GM19035 (cell line): ENCODE measurements around the gene LRRC1.

Experiments
- ATAC-seq: cut with Tn5 transposase; IDR thresholded peaks from one replicate; pipeline ENCODE4 v1.9.1; 2021; ENCODE audit not compliant: unreplicated experiment

LRRC1 gene

DNA sequence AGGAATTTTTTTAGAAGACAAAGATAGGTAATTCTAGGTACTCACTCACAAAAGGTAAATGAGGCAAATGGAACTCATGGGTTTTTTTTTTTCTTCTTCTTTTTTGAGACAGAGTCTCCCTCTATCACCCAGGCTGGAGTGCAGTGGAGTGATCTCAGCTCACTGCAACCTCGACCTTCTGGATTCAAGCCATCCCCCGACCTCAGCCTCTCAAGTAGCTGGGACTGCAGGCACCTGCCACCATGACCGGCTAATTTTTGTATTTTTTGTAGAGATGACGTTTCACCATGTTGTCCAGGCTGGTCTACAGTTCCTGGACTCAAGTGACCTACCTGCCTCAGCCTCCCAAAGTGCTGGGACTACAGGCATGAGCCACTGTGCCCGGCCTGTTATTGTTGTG is 126.1 kb downstream of the LRRC1 start:
- no peak for ATAC-seq

DNA sequence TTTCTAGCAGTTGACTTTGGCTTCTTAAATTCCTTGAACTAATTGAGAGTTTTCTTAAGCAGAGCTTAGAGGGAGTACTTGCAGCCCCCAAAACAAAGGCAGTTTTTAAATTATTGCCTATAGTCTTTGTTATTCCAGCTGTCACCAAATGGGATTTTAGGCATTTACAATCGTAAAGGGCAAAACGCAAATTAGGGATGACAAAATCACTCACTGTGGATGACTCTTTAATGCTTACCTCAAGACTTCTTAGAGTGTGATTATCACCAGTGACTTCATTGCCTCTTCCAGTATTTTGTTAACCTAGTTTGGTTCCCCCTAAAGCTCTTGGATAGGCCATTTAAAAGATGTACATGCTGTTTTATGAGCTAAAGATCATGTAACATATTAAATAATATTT is 126.8 kb downstream of the LRRC1 start:
- ATAC-seq, result no peak

DNA sequence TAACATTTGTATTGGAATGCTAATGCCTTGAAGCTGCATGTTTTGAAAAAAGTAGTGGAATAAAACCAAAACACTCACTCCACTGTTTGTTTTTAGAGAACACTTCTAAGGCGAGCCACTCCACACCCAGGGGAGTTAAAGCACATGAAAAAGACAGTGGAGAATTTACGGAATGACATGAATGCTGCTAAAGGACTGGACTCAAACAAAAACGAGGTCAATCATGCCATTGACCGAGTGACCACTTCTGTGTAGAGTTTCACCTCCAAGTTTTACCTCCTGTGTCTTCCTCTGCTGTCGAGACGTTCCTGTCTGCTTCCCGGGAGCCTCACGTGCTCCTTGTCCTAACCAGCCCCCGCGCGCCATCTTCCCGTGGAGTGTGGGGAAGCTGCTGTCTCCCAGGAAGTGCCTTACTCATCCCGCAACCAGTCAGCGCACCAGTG is 127.8 kb downstream of the LRRC1 start:
- no peak for ATAC-seq

DNA sequence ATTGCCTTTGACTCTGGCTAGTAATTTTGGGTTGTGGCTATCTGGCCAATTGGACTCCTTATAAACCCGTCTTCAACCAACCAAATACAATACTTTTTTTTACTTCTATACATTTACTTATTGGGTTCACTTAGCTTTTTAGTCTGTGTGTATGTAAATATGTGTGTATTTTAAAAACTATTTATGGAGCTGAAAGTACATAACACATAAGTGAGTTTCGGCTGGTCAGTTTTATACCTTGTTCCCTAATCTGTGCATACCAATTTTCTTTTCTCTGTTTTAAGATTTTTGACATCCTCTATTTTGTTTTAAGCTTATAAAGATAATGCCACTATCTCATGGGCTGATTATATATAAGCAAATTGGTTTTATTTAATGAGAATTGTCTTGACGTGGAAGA is 129.5 kb downstream of the LRRC1 start:
- no peak for ATAC-seq

DNA sequence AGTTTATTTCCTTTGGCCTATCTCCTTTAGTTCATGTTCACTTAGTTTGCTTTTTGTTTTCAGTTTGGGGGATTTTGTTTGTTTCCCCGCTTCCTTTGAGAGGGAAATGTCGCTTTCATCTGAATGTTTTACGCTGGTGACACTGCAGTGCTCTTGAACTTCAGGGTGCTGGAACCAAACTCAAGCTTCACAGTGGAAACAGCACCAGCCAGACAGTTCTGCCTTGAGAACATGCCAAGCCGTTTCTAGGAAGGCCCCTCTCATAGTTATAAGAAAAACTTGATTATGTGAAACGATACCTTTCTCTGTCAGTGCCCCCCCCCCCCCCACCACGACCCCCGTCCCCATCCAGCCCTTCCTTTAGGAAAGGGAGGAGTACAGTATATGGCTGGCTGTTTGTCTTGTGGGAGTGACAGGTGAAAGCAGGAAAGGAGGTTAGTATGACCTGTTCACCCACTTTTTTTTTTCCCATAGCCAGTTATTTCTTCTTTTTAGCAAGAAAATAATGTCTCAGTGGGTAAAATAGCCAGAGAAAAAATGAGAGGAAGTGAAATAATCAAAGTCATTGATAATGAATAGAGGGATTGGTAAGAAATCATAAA is 130.1 kb downstream of the LRRC1 start:
- no peak for ATAC-seq

DNA sequence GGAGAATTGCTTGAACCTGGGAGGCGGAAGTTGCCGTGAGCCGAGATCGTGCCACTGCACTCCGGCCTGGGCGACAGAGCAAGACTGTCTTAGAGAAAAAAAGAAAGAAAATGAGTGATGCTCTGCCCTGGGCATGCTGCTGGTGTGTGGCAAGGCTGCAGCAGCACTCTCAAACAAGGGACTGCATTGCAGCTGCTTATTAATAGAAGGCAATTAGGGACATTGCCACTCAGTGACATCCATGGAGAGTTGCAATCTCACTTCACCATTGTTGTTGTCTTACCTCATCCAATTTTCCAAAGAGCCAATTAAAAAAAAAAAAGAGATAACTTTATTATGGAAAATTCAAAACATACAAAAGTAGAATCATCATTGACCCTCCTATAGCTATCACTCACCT is 131.1 kb downstream of the LRRC1 start:
- ATAC-seq, result no peak

DNA sequence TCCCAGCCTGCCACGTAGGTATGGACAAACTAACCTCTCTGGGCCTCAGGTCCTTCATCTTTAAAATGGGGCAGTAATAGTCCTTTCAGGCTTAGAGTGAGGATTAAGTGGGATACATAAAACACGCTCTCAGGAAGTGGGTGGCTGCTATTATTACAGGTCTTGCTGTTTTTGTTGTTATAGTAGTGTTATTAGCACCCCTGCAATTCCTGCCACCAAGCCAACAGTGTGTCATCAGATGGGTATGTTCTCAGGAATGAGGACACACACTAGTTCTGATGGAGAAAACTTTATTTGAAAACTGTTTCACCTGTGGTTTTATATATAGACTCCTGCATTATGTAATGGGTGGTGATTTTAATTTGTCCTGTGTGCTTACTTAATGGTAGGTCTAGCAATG is 131.7 kb downstream of the LRRC1 start:
- no peak for ATAC-seq

DNA sequence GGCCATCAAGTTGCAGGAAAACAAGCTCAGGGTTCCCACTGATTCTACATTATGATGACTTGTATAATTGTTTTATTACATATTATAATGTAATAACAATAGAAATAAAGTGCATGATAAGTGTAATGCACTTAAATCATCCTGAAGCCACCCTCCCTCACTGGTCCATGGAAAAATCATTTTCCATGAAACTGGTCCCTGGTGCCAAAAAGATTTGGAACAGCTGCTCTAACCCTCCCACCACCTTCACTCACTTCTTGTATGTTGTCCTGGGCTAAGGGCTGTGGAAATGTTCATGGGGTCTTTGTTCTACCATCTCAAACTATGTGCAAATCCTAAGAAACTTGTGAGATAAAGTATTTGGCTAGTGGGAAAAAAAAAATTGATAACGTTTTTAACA is 133.8 kb downstream of the LRRC1 start:
- ATAC-seq, result no peak

DNA sequence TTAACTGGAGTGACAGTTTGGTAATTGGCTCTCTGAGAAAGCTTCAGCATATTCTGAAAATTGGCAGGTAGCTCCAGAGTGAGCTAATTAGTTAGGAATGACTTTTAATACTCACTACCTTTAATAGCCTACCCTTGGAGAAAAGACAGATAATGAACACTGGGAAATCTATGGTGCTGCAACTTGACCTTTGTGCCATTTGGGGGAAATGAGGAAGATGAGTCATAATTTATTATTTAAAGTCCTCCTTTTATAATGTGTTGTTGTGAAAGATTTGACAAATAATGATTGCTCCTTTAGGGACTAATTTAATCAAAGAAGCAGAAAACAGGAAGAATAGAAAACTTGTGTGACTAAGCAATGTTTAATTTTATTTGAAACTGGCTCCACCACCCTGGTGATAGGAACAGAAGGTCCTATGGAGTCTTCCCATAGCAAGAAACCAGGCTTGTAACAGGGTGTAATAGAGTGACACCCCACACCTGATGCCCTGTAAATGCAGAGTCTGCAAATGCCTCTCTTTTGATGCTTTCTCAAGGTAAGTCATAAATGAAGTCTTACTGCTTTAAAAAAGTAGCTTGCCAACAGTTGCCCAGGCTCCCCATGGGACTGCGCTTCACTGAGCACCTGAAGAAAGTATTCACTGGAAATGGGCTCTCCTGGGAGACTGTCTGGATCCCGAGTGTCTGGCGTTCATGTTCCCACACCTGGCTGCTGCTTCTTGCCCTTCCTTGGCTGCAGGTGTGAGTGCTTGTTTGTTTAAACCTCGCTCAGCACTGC is 134.4 kb downstream of the LRRC1 start:
- ATAC-seq, result no peak

DNA sequence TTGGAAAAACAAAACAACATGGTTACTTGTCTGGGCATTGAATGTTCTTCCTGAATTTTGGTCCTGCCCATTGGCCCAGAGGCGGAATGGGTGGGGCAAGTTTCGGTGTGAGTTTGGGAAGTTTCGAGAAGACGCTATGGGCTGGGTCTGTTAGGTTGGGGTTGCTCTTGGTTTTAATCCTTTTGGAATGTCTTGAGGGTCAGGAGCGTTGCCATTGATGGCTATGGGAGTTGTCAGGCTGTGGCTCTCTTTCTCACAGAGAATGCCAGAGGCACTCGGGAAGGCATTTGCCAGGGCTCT is 135.0 kb downstream of the LRRC1 start:
- no peak for ATAC-seq

DNA sequence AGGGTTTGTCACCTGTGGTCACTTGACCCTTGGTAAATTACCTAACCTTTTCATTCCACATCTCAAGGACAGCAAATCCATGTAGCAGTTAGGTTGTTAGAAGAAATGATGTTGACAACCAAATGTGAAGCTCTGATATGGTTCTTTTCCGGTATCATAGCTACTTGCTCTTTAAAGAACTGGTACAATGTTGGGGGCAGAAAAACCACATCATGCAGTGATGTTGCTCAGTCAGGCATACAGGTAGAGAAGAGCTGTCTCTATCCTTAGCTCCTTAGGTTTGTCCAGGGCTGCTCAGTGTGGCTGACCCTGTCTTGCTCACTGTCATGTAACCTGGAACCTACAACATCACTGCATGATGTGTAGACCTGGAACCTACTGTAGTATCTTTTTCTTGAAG is 135.5 kb downstream of the LRRC1 start:
- ATAC-seq, result no peak

DNA sequence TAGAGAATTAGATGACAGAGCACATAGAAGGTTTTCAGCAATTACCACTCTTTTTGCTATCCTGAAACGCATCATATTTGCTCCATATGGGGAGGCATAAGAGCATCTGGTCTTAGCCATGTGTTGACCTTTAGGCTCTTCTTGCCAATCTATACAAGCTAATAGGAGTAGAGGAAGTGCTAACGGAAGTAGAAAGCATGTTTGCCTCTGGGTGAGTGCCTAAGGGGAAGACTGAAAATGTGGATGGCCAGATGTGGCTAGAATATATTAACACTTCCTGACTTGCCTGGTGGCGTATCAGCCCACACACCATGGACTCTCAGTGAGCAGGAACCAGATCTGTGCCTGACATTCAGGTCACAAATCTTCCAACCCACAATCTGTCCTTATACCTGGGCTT is 136.3 kb downstream of the LRRC1 start:
- no peak for ATAC-seq

DNA sequence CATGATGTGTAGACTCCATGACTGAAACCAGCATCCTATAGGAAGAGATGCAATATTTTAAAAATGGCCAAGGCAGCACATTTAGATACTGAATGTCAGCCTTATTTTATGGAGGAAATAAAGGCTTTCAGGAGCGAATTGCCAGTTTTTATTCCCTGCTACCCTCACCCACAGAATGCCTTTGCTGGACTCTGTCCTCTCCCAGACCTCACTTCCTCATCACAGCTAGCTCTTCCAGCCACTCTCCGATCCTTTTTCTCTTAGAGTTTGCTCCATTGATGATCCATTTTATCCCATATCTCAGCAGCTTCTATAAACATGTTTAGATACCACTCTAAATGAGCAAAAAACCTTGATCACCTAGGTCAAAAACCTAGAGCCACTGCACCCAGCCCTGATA is 137.7 kb downstream of the LRRC1 start:
- no peak for ATAC-seq

DNA sequence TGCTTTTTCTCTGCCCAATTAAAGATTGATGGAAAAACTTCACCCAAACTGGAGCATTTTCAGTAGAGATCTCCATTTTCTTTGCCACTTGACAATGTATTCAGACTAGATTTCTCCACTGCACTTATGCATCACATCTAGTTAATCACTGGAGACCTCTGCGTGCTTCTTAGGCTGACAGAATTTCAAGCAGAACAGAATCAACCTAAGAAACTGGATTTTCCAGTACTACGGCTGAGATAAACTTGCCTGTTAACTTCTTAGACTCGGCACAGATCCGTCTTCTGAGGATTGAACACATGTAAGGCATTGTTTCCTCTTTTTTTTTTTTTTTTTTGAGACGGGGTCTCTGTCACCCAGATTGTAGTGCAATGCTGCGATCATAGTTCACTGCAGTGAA is 139.2 kb downstream of the LRRC1 start:
- no peak for ATAC-seq

DNA sequence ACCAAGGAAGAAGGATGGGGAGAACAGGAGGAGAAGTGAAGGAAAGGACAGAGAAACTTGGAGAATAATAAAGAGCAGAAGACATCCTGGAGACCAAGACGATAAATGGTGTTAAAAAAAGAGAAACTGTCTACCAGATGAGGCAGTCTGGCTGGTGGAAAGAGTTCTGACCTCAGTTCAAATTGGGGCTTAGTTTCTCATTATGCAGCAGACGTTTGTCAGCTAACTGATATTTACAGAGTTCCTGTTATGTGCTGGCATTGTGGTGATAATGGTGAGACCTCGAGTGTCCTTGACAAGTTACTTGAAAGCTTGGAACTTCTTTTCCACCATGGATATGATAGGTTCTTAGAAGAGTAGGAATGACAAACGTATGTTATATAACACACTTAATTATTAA is 142.7 kb downstream of the LRRC1 start:
- no peak for ATAC-seq

DNA sequence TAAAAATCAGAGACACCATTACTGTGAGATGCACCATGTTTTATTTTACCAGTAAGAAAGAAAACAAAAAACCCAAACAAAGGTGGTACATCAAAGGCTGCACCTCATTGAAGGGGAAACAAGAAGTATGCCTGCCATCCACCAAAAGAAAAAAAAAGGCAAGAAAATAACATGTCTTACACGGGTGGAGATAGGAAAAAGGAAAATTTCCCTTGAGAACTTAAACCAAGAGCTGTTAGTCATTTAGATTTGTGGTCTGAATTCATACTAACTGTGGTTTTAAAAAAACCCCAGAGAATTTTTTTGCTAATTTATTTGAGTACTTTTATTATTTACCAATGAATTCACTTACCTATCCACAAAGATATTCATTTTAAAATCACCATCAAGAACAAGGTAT is 144.0 kb downstream of the LRRC1 start:
- no peak for ATAC-seq

DNA sequence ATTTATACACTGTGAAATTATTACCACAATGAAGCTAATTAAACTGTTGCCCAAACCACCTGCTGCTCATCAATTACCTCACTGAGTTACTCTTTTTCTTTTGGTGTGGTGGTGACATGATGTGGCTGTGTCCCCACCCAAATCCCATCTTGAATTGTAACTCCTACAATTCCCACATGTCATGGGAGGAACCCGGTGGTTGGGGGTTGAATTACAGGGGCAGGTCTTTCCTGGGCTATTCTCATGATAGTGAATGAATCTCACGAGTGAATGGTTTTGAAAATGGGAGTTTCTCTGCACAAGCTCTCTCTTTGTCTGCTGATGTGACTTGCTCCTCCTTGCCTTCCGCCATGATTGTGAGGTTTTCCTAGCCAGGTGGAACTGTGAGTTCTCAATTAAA is 145.0 kb downstream of the LRRC1 start:
- no peak for ATAC-seq

DNA sequence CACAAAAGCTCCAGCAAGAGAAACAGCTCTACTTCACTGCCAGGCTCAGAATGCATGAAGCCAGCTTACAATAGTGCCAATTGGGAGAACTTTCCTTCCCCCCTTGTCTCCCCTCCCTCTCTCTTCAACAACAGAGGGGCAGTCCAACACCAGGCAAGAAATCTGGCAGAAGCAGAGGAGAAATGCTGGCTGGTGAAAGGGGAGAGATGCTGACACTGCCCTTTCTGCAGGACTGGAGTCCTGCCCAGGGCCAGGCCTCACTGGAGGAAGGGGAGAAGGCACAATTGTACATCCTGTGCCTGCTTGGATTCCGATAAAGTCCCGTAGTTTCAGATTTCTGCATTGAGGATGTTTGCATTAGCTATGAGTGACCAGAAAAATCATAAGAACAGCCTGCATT is 148.6 kb downstream of the LRRC1 start:
- no peak for ATAC-seq

DNA sequence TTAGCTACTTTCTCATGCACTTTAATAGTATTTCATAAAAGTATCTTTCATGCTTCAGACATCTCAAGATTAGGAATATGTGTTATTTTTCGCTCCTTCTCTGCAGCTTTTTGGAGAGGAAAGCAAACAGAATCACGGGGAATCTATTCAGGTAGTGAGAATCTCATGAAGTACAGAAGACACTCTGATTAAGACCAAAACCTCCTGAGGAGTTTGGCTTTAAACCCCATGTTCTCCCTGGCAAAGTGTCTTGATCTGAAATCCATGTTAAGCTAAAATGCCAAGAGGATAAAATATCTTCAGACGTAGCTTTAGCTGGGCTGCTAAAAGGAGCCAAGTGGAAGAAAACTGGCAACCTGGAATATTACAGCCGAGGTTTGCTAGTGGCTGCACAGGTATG is 149.3 kb downstream of the LRRC1 start:
- ATAC-seq, result no peak

DNA sequence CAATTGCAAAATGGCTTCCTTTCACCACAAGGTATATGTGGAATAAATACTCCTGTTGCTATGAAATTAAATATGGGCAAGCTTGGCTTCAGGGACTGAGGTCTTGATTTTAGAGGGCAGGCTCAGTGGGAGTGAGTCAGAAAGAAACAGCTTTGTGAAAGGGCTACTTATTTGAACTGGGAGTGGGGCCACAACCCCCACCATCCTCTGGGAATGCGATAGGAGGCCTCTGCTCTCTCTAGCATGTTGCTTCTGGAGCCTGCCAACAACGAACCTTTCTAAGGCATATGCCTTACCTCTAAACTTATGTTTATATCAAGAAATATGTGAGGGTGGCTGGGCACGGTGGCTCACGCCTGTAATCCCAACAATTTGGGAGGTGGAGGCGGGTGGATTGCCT is 149.7 kb downstream of the LRRC1 start:
- ATAC-seq, result no peak

DNA sequence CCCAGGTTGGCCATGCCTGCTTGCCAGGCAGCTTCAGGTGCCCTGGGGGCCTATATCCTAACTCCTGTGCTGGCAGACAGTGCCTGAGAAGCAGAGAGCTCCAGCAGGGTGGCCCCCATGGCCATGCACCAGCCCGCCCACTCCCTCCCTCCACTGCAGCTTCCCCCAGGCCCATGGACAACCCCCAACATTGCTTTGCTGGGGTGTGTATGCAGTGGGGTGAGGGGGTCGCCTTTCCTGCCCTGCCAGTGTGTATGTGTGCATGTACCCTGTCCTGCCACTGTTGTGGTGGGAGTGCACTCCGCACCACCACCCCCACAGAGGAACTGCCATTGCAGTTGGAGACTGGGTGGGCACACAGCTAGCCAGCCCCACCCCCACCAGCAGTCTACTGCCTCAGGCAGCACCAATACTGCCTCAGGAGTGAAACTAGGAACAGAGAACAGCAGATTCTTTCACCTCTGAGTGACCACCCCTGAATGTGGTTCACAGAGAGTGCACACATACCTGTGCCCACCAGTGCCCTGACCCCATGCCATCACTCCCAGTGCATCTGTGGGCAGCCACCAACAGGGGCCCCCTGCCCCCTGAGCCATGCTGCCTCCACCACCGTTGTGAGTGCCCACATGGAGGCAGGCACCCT is 151.1 kb downstream of the LRRC1 start:
- ATAC-seq, result no peak

DNA sequence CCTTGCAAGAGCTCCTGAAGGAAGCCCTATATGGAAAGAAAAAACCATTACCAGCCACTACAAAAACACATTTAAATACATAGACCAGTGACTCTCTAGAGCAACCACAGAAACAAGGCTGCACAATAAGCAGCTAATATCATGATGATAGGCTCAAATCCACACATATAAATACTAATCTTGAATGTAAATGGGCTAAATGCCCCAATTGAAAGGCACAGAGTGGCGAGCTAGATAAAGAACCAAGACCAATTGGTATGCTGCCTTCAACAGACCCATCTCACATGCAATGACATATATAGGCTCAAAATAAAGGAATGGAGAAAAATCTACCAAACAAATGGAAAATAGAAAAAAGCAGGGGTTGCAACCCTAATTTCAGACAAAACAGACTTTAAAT is 153.0 kb downstream of the LRRC1 start:
- ATAC-seq, result no peak

DNA sequence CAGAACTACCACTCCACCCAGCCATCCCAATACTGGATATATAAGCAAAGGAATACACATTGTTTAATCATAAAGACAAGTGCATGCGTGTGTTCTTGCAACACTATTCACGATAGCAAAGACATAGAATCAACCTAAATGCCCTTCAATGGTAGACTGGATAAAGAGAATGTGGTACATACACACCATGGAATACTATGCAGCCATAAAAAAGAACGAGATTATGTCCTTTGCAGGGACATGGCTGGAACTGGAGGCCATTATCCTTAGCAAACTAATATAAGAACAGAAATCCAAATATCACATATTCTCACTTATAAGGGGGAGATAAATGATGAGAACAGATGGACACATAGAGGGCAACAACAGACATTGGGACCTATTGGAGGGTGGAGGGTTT is 156.6 kb downstream of the LRRC1 start:
- no peak for ATAC-seq
